MM.1S (cell line): Measurements from ENCODE around the gene ZNF512.

ENCODE experiments used
- EZH2 ChIP-seq: fragments of 300-600 bp; sonication (generic); optimal IDR thresholded peaks from 2 replicates; pipeline ENCODE3; 2017; ENCODE audit warnings: low read depth, mild to moderate bottlenecking, antibody characterized with exemption, low read length, mixed read lengths
- EZH2phosphoT487 ChIP-seq: fragments of 300-600 bp; sonication (generic); IDR thresholded peaks from 2 replicates; pipeline ENCODE4 v1.6.1; 2018; ENCODE audit warnings: antibody characterized with exemption, low read length
- TF ChIP-seq, protein P1 (sequence below): fragments of 300-600 bp; sonication (generic); IDR thresholded peaks from 2 replicates; pipeline ENCODE4 v1.5.1; 2016; ENCODE audit warnings: antibody characterized with exemption, low read length, mixed read lengths

- TF ChIP-seq, protein P1, sequence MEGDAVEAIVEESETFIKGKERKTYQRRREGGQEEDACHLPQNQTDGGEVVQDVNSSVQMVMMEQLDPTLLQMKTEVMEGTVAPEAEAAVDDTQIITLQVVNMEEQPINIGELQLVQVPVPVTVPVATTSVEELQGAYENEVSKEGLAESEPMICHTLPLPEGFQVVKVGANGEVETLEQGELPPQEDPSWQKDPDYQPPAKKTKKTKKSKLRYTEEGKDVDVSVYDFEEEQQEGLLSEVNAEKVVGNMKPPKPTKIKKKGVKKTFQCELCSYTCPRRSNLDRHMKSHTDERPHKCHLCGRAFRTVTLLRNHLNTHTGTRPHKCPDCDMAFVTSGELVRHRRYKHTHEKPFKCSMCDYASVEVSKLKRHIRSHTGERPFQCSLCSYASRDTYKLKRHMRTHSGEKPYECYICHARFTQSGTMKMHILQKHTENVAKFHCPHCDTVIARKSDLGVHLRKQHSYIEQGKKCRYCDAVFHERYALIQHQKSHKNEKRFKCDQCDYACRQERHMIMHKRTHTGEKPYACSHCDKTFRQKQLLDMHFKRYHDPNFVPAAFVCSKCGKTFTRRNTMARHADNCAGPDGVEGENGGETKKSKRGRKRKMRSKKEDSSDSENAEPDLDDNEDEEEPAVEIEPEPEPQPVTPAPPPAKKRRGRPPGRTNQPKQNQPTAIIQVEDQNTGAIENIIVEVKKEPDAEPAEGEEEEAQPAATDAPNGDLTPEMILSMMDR, result no peak
- TF ChIP-seq EZH2, result no peak
- TF ChIP-seq EZH2phosphoT487, result no peak
These were observed 630 bp upstream of the ZNF512 start for GRCh38 chr2:27582129-27582694.
